GM21360 (cell line): ENCODE measurements around the gene IRX4.
"Not testable (repeated sequence)": the region's sequence is repeated elsewhere in the genome, so short reads cannot be mapped to it uniquely, and the experiment has no call there.

Experiments used
- ATAC-seq: cut with Tn5 transposase; IDR thresholded peaks from one replicate; pipeline ENCODE4 v1.9.1; 2021; ENCODE audit warnings: mild to moderate bottlenecking, moderate library complexity; ENCODE audit not compliant: unreplicated experiment

Gene IRX4

DNA sequence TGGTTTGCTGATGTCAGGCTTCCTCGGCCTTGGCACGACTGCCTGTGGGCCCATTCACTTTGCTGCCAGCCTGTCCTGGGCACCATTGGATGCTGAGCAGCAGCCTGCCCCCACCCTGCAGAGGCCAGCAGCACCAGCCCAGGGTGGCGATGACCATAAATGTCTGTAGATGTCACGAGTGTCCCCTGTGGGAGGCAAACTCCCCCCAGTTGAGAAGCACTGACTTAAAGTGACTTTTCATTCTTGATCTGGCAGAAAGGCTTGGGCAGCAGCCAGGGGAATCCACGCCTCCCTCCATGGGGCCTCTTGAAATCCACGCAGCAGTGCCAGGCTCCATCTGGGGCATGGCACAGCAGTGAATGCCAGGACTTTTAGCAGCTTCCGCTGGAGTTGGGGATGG, 21.8 kb downstream of the IRX4 start:
- ATAC-seq, result no peak

DNA sequence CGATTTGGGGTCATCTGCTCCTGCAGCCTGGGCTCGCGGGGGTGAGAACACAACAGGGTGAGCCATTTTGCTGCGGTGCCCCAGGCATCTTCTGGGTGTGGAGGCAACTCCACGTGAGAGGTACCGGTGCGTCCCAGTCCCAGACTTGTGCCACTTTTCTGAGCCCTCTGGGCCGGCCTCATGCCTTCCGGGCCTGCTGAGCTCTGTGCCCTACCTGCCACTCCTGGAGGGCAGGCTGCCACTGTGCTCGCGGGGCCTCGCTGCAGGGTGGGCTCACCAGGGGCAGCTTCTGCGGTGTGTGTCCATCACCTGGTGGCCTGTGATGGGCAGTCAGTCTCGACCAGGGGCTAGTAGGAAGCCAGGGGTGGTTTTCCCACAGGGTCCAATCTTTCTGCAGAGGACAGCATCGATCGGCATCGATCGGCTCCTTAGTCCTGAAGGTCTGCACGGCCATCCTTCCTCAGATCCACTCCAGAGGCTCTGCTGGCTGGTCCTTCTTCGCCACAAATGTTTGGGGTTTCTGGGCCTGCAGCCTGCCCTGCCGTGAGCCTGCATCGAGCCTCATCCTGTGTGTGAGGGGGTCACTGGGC, 22.6 kb downstream of the IRX4 start:
- ATAC-seq, result no peak

DNA sequence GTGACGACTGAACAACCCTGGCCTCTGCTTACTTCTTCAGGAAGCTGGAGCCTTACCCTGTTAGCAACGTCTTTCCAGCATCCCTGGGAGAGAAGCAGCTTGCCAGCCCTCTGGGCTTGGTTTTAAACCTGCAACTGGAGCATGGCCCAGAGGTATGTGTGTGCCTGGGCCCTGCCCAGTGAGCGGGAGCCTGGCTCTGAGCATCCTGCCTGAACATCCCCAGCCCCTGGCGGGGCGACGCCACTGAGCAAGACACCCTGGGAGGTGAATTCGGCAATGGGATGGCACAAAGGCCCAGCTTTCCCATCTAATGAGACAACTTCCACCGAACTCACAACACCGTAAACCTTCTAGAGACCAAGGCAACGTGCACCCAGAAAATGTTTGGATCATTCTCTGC, 23.6 kb downstream of the IRX4 start:
- ATAC-seq, result no peak

DNA sequence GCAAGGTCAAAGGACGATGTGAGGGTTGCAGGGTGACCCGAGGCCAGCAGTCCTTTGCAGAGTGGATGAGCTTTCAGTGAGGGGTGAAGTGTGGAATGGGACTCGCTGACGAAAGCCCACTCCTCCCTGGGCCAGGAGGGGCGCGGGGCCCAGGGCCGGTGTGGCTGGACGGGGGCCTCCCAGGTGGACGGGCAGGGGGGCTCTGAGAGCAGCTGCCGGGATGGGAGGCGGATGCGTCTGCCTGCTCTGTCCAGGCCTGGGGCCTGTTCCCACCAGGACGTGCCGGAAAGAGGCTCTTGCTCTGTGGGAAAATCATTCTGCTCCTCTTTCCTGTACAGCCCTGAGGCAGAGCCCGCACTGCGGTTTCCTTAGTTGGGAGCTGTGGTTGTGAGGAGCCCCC, 24.3 kb downstream of the IRX4 start:
- no peak for ATAC-seq

DNA sequence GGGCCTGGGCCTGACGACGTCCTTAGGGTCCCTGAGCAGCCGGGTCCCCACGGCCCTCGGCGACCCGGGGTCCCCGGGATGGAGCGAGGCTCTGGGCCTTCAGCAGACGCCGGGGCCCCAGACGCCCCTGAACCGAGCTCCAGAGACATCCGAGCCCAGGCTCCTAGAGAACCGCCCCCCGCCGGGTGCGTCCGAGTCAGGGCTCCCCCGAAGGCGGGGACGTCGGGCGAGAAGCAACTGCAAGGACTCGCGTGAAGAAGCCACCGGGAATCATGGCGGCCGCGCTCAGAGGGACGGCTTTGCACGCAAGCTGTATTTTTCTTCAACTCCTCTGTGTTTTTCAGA, 25.5 kb downstream of the IRX4 start:
- ATAC-seq, result no peak

DNA sequence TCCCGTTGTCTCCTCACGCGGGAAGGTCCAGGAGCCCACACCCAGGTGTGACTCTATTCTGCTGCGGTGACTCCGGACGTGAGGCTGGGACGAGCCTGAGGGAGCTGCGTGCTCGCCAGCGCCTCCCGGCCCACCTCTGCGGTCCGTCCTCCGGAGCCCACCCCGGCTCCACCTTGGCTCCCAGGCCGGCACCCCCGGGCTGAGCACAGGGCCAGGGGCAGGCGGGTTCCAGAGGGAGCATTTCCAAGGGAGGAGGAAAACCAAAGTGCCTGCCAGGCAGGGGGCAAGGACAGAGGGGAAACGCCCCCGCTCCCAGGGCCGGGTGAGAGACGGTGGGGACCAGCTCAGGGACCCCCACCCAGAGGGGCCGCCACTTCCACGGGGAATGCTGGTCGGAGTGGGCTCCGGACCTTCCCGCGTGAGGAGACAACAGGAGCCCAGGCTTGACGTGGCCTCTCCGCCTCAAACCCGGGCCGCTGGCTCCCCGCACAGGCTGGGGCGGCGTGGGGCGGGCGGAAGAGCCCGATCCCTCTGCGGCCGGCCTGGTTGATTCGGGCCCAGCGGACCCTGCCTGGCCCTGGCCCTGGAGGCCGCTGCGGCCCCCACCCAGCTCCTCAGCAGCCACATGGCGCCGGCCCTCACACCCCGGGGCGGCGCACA, 26.0 kb downstream of the IRX4 start:
- no peak for ATAC-seq

DNA sequence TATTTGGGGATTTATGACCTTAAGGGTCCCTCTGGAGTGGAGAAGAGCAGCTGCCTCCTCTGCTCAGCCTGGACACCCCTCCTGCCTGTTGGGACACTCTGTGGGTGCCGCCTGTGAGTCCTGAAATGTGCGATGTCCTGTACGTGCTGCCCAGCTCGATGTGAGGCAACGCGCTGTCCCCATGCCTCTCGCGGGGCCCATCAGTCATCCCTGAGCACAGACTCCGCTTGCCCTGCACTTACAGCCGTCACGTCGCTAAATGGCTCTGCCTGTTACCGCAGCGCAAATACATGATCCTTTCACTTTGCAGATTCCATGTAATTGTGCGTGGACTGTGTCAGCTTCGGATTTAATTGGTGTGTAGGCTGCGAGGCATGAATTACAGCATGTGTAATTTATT, 27.1 kb downstream of the IRX4 start:
- no peak for ATAC-seq

DNA sequence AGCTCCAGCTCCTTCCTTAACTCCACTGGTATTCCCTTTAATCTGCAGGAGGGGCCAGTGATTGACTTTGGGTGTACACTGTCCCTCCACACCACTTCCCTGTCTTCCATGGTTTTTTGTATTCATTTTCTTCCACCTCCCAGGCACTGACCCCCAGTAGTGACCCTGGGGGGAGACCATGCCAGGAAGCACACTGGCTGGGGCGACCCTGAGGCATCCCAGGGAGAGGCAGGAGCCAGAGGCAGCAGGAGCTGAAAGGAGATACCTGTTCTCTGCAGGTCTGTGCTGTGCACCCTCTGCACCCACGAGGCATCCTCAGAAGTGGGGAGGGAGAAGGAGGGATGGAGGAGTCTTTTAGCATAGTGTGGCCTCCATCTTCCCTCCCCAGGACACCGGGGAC, 27.6 kb downstream of the IRX4 start:
- no peak for ATAC-seq

DNA sequence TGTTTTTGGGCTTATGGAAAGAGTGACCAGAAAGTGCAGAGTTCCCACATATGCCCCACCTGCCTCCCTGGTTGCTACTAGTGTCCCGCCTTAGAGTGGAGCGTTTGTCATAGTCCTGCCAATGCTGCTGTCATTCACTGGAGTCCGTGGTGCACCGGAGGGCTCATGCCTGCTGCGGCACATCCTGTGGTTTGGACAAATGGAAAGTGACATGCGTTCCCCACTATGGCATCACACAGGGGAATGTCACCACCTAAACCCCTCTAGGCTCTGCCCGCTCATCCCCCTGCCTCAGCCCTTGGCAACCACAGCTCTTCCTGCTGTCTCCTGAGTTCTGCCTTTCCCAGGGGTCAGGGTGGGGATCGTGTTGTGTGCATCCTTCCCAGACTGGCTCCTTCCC, 29.2 kb downstream of the IRX4 start:
- ATAC-seq, result no peak

DNA sequence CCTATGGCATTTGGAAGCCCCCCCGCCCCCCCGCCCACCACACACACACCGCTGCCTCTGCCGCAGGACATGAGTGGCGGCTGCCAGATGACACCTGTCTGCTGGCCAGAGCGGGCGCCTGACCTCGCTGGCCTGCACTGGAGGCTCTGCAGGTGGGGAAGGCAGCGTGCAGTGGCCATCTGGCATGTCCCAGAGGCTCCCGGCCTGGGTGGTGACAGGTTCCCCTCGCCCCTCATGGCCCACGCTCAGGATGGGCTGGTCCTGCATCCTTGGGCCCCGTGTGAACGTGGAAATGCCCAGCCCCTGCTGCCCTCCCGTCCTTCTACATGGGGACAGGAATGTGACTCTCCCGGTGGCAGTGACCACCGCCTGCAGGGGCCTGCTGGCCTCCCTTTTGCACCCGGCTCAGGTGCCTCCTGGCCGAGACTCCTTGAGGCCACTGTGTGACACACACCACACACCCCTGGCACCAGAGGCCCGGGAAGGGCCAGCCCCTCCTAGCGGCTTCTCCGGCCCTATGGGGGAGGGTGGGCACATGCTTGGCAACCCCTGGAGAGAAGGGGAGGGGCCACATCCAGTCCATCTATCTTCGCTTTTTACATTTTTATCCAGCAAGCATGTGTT, 30.3 kb downstream of the IRX4 start:
- no peak for ATAC-seq

DNA sequence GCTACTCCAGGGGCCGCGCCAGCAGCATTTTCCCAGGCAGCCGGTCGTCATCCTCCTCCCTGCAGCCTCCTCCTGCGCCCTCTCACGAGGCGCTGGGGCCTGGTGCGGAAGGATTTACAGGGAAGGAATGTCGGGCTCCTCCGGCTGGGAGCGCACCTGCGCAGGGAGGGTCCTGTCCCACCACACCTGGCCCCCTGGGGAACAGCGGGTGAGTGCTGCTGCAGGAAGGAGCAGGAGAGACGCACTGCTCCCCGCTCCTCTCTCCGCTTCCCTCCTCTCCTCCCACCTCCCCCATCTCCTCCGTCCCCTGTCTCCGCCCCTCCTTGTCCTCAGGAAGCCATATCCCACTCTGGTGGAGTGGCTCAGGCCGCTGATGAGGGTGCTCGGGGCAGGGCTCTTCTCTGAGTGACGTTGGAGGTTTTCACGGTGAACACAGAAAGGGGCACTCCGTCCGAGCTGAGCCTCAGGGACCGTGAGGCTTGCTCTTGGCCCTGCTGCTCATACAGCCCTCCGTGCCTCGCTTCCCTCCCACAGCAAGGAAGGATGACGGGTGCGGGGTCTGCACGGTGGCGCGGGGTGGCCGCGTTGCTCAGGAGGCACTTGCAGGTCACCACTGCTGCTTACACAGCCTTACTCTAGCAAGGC, 31.3 kb downstream of the IRX4 start:
- no peak for ATAC-seq

DNA sequence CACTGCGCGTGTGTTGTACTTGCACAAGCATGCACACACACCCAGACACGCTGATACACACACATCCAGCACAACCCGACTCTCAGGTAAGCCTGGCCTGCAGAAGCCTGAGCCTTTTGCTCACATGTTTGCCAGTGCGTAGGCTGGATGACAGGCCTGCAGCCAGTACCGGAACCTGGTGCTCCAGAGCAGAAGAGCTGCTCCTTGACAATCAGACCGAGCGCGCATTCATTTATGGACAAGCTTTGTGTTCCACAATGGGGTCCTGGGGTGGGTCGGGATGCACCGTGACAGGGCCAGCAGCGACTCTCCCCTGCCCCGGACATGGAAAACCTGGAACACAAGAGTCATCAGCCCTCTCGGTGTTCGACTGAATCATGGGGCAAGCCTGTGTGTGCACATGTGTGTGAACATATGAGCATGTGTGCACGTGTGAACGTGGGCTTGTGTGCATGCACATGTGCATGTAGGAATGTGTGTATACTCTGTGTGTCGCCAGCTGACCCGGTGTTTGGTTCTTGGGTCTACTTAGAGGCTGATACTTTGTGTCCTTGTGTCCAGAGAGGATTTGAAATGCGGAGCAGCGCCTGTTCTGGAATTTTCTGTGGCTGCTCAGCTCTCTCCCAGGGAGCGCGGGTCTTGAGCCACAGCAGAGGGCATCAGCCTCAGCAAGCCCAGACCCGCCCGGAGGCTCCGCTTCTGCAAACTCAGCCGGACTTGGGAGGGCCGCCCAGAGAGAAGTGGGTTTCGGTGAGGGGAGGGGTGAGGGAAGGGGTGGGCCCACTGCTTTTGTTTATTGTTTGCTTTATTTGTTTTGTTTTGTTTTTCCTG, 32.2 kb downstream of the IRX4 start:
- no peak for ATAC-seq

DNA sequence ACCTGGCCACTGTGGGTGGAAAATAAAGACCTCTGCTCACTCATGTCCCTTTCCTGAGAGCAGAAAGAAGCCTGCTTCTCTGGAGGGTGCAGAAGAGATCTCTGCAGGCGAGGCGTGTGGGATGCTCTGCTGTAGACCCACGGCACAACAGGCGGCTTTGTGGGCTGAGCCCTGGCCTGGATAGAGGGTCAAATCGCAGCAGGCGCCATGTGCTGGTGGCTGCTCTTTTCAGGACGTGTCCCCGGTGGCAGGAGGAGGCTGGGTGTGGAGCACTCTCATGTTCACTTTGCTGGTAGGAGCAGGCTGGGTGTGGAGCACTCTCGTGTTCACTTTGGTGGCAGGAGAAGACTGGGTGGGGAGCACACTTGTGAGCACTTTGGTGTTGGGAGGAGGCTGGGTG, 35.1 kb downstream of the IRX4 start:
- no peak for ATAC-seq

DNA sequence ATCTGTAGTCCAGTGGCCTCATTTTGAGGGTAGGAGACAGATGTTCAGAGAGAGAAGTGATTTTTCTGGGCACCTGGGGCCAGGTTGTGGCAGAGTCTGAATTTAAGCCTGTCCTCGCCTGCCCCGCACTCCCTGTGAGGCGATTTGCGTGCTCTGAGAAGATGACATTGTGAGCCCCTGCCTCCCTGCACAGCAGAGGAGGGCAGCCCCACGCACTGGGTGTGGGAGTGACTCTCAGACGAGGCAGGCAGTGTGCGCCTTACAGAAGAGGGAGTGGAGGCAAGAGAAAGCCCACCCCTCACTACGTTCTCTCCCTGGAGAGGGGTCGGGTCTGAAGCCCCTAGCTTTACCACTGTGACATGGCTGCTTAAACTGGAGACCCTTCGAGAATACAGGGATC, 35.7 kb downstream of the IRX4 start:
- ATAC-seq, result no peak

DNA sequence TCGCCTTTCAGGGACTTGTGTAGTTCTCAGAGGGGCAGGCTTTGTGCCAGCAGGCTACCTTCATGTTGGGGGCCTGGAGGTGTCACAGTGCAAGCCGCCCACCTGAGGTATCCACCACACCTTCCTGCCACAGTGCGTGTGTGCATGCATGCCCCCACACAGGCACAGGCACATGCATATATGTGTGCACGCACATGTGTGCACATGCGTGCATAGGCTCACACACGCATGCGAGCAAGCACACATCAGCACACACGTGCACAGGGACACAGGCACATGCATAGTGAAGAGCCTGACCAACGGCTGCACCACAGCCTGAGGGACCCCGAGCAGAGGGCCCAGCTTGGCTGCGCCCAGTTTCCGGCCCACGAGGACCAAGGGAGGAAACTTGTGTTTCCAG, 36.1 kb downstream of the IRX4 start:
- no peak for ATAC-seq

DNA sequence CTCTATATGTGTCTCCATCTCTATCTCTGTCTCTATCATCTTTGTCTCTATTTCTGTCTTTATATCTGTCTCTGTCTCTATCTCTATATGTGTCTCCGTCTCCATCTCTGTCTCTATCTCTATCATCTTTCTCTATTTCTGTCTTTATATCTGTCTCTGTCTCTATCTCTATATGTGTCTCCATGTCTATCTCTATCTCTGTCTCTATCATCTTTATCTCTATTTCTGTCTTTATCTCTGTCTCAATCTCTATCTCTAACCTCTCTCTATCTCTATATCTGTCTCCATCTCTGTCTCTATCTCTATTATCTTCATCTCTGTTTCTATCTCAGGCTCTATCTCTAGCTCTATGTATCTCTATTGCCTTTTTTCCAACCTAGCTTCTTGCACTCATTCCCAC, 37.0 kb downstream of the IRX4 start:
- ATAC-seq, result no peak

DNA sequence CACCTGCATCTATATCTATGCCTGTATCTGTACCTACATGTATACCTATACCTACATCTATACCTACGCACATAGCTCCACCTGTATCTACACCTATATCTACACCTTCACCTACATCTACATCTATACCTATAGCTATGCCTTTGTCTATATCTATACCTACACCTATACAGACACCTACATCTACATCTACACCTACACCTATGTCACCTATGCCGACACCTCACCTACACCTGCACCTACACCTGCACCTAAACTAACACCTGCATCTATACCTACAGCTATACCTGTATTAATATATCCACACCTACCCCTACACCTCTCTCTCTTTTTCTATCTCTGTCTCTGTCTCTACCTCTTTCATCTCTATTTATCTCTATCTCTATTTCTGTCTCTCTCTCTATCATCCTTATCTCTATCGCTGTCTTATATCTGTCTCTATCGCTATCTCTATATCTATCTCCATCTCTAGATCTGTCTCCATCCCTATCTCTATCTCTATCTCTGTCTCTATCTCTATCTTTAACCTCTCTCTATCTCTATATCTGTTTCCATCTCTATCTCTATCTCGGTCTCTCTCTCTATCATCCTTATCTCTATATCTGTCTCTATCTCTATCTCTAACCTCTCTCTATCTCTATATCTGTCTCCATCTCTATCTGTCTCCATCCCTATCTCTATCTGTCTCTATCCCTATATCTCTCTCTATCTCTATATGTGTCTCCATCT, 37.9 kb downstream of the IRX4 start:
- ATAC-seq, result no peak

DNA sequence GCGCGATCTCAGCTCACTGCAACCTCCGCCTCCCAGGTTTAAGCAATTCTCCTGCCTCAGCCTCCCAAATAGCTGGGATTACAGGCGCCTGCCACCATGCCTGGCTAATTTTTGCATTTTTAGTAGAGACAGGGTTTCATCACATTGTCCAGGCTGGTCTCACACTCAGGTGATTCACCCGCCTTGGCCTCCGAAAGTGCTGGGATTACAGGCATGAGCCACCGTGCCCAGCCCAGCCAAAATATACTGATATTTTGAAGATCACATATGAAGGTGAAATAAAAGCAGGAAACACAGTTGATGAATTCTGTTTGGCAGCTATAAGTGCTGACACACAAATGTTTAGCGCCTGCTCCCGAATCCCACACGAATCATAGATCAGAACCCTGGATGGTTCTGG, 39.0 kb downstream of the IRX4 start:
- not testable (repeated sequence) for ATAC-seq

DNA sequence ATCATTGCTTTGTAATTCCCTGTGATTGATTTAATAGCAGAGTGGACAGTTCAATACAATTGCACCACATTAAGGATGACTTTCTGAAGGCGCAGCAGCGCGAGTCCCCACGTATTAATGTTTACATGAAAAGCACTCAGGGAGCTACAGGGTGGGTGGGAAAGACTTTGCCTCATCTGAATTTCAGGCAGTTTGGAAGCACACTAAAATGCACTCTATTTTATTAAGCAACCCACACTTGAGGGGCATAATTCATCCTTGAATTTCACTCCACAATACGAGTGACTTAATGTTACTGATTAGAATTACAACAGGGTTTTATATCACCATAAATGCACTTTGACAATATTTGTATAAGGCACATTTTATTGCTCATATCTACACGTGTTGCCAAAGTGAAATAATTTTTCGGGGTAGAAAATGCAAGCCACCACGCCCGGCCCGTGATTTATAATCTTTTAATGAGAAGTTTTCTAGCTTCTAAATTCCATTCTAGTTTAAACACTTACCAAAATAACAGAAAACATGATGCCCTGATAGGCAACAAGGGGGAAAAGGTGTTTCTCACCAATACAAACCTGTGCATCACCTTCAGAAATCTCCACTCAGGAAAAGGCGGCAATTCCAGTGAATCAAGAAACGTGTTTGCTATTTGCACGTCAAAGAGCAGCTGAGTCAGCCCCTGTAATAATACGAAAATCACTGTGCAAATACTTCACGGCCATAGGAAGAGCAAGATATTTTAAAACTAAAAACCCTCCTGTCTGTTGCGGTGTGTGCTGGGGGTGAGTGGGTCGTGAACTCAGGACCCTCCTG, 40.5 kb downstream of the IRX4 start:
- ATAC-seq, result no peak
